ENCODE measurements around the gene DLG4.

- TF ChIP-seq EZH2 (IDR thresholded peaks at IDR 0.05) (no peak), POLR2AphosphoS5 (IDR thresholded peaks at IDR 0.05; ENCODE audit: borderline replicate concordance, low read depth, low read length) (no peak)
These were observed 8.0 kb downstream of the DLG4 start for GRCh38 chr17:7211491-7212273.
